SH-SY5Y (cell line): ENCODE measurements around the gene KCNA10.

Experiments
- GATA2 ChIP-seq: IDR thresholded peaks from 2 replicates; pipeline ENCODE4 v1.6.1; 2011; ENCODE audit warnings: mild to moderate bottlenecking, low read depth, low read length
- GATA3 ChIP-seq: IDR thresholded peaks from 2 replicates; pipeline ENCODE4 v1.6.1; 2011; ENCODE audit warnings: low read depth, mild to moderate bottlenecking, low read length, moderate library complexity

DNA sequence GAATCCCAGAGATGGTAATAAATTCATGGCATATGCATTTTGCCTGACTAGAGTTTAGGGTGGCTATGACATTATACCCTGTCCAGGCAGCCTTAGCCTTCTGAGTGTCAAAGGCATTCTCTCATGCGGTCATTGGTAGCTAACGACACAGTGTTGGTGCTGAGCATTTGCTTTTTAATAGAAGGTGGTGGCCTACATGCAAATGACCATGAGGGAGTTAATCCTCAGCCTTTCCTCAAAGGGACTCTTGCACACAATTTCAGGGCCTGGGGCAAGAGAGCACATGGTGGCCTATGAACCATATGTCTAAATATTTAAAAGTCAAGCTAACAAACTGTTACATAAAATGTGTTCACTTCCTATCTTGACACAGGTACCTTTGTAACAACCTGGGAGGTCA is 30.9 kb upstream of the KCNA10 start:
- no peak for TF ChIP-seq GATA2
- no peak for TF ChIP-seq GATA3
